ENCODE data around the gene ELN.

ELN gene

GRCh38 chr7:74033372-74034311 is 5.7 kb downstream of the ELN start:
- ATAC-seq (ENCODE audit: low read depth) (no peak), DNase-seq (ENCODE audit: low spot score) (no peak)
- Histone ChIP-seq H3K9me3 (ENCODE audit: severe bottlenecking) (no peaks in the 10 kb centered on the region), H3K27me3 (ENCODE audit: insufficient read depth, poor library complexity, severe bottlenecking) (no peaks in the 10 kb centered on the region), H3K27ac (ENCODE audit: poor library complexity, severe bottlenecking) (no peak overlapping the region), H3K4me3 (ENCODE audit: severe bottlenecking) (no peak overlapping the region), H3K36me3 (ENCODE audit: low read depth) (no peaks in the 10 kb centered on the region), H3K4me1 (ENCODE audit: insufficient read depth, poor library complexity, severe bottlenecking) (peaks cover 4% of the 10 kb centered on the region)
- TF ChIP-seq CTCF (IDR thresholded peaks at IDR 0.05; ENCODE audit: poor library complexity, severe bottlenecking) = no peak

- no peaks in the 10 kb centered on the region for H3K9me3 ChIP-seq (ENCODE audit: severe bottlenecking)
- H3K4me1 ChIP-seq (ENCODE audit: insufficient read depth, poor library complexity, severe bottlenecking) = peaks cover 7% of the 10 kb centered on the region
- DNase-seq (ENCODE audit: low spot score) = no peak
- no peak overlapping the region for H3K4me3 ChIP-seq (ENCODE audit: severe bottlenecking)
- no peak for ATAC-seq (ENCODE audit: low read depth)
- H3K36me3 ChIP-seq (ENCODE audit: low read depth) = no peaks in the 10 kb centered on the region
- no peak for TF ChIP-seq CTCF (IDR thresholded peaks at IDR 0.05; ENCODE audit: poor library complexity, severe bottlenecking)
- H3K27me3 ChIP-seq (ENCODE audit: insufficient read depth, poor library complexity, severe bottlenecking) = no peaks in the 10 kb centered on the region
- H3K27ac ChIP-seq (ENCODE audit: poor library complexity, severe bottlenecking) = no peak overlapping the region
These were observed 9.6 kb downstream of the ELN start for GRCh38 chr7:74037609-74038008.

- Histone ChIP-seq H3K4me1 (ENCODE audit: insufficient read depth, poor library complexity, severe bottlenecking) (peaks cover 7% of the 10 kb centered on the region), H3K4me3 (ENCODE audit: severe bottlenecking) (no peak overlapping the region), H3K9me3 (ENCODE audit: severe bottlenecking) (no peaks in the 10 kb centered on the region), H3K36me3 (ENCODE audit: low read depth) (no peaks in the 10 kb centered on the region), H3K27me3 (ENCODE audit: insufficient read depth, poor library complexity, severe bottlenecking) (no peaks in the 10 kb centered on the region), H3K27ac (ENCODE audit: poor library complexity, severe bottlenecking) (no peak overlapping the region)
- DNase-seq (ENCODE audit: low spot score) = no peak
- ATAC-seq (ENCODE audit: low read depth) = no peak
- TF ChIP-seq CTCF (IDR thresholded peaks at IDR 0.05; ENCODE audit: poor library complexity, severe bottlenecking) = no peak
These were observed 10.4 kb downstream of the ELN start for GRCh38 chr7:74038194-74038961.

GRCh38 chr7:74039337-74039736 is 11.4 kb downstream of the ELN start:
- TF ChIP-seq CTCF (IDR thresholded peaks at IDR 0.05; ENCODE audit: poor library complexity, severe bottlenecking) = no peak
- no peak for ATAC-seq (ENCODE audit: low read depth)
- Histone ChIP-seq H3K9me3 (ENCODE audit: severe bottlenecking) (no peaks in the 10 kb centered on the region), H3K36me3 (ENCODE audit: low read depth) (no peaks in the 10 kb centered on the region), H3K27ac (ENCODE audit: poor library complexity, severe bottlenecking) (no peak overlapping the region), H3K4me1 (ENCODE audit: insufficient read depth, poor library complexity, severe bottlenecking) (peaks cover 7% of the 10 kb centered on the region), H3K27me3 (ENCODE audit: insufficient read depth, poor library complexity, severe bottlenecking) (no peaks in the 10 kb centered on the region), H3K4me3 (ENCODE audit: severe bottlenecking) (no peak overlapping the region)
- DNase-seq (ENCODE audit: low spot score) = no peak
